Natural killer cell (primary cell): ENCODE measurements around the gene NOS1. TPM values are rescaled to one million over a fixed set of nuclear protein-coding genes. Genes with fewer than 3 reads are reported as not detected.

Experiments
- ATAC-seq, 3 donors: fragments of 150-1000 bp in 2 of 3; fragments of 200-7000 bp in 1 of 3; cut with Tn5 transposase; 1 replicate in 1 of 3; 2 replicates in 2 of 3; pipeline ENCODE4 v1.10.0; 2021; ENCODE audit warnings: mild to moderate bottlenecking in 2 of 3, moderate library complexity in 2 of 3
- DNase-seq, 2 donors: peaks; one replicate each; pipeline versions ENCODE4 v3.0.0 to v3.0.0-alpha.2; 2013 to 2021; ENCODE audit warnings: mixed read lengths in 1 of 2
- H3K27ac ChIP-seq: one replicate; pipeline ENCODE4 v1.5.1; 2013; ENCODE audit warnings: mild to moderate bottlenecking, low read length
- H3K27me3 ChIP-seq: one replicate; pipeline ENCODE4 v1.6.1; 2013; ENCODE audit warnings: low read length; ENCODE audit not compliant: control insufficient read depth, insufficient read depth
- H3K36me3 ChIP-seq: one replicate; pipeline ENCODE4 v1.6.1; 2013; ENCODE audit warnings: low read length; ENCODE audit not compliant: control insufficient read depth, insufficient read depth
- H3K4me1 ChIP-seq: one replicate; pipeline ENCODE4 v1.6.1; 2013; ENCODE audit warnings: low read length; ENCODE audit not compliant: control insufficient read depth, insufficient read depth
- H3K4me3 ChIP-seq: one replicate; pipeline ENCODE4 v1.5.1; 2013; ENCODE audit warnings: low read length
- H3K9me3 ChIP-seq: one replicate; pipeline ENCODE4 v1.6.1; 2013; ENCODE audit warnings: low read length; ENCODE audit not compliant: control insufficient read depth, insufficient read depth
- H3K27ac Mint-ChIP-seq, 2 donors: one replicate each; pipeline ENCODE4 v1.8.0; 2022; ENCODE audit warnings: mild to moderate bottlenecking in 2 of 2, mixed read lengths in 2 of 2, moderate library complexity in 1 of 2
- H3K27me3 Mint-ChIP-seq, 2 donors: one replicate each; pipeline ENCODE4 v1.8.0; 2022; ENCODE audit warnings: low read depth in 2 of 2, mixed read lengths in 2 of 2
- H3K36me3 Mint-ChIP-seq: one replicate; pipeline ENCODE4 v1.8.0; 2022; ENCODE audit warnings: mixed read lengths
- H3K4me1 Mint-ChIP-seq, 2 donors: one replicate each; pipeline ENCODE4 v1.8.0; 2022; ENCODE audit warnings: mixed read lengths in 2 of 2
- H3K4me3 Mint-ChIP-seq: one replicate; pipeline ENCODE4 v1.8.0; 2022; ENCODE audit warnings: mild to moderate bottlenecking, moderate library complexity, mixed read lengths
- H3K9me3 Mint-ChIP-seq, 2 donors: one replicate each; pipeline ENCODE4 v1.8.0; 2022; ENCODE audit warnings: mixed read lengths in 2 of 2
- CTCF ChIP-seq: fragments of 200-600 bp; IDR thresholded peaks from one replicate; pipeline ENCODE4 v1.8.0; 2022; ENCODE audit warnings: antibody characterized with exemption
- WGBS: methylation state at CpG from one replicate; pipeline ENCODE4 v1.1.7; 2013; ENCODE audit warnings: missing lambda C conversion rate; ENCODE audit not compliant: insufficient coverage; 5-methylcytosine and 5-hydroxymethylcytosine counted together
- intact Hi-C: fragments of 100-400 bp; cut with micrococcal nuclease; formaldehyde crosslinking; loops from one replicate; pipeline ENCODE4 v1.14.2; 2022
- total RNA-seq, 4 donors: library from RNA; stranded (reverse); fragments of 120-200 nt in 1 of 4; gene quantifications; one replicate each; pipeline versions ENCODE4 v1.2.3 to v1.2.4, GENCODE V29; 2013 to 2022

Gene NOS1
- total RNA-seq, 3 donors from 2014 or later (not counting 1 experiment from before 2014, with no cell fraction given) = not detected

- H3K36me3 ChIP-seq = no peaks in the 10 kb centered on the region
- no peaks in the 10 kb centered on the region for H3K9me3 ChIP-seq
- WGBS = 92% methylated on average over 7 of the region's 7 CpGs
- Mint-ChIP-seq H3K27ac (no peak overlapping the region), H3K27me3 (peaks cover 12 to 25% of the 10 kb centered on the region in 2 donors), H3K36me3 (no peaks in the 10 kb centered on the region), H3K4me3 (no peak overlapping the region), H3K9me3 (peaks cover 0 to 2% of the 10 kb centered on the region in 2 donors), H3K4me1 (no peaks in the 10 kb centered on the region)
- H3K4me3 ChIP-seq = no peak overlapping the region
- intact Hi-C loops = no loop called here
- H3K27me3 ChIP-seq = no peaks in the 10 kb centered on the region
- no peaks in the 10 kb centered on the region for H3K4me1 ChIP-seq
- no peak for TF ChIP-seq CTCF
- ATAC-seq (no peak), DNase-seq (no peak)
- H3K27ac ChIP-seq = no peak overlapping the region
Observed at GRCh38 chr12:117298191-117298590, 63.2 kb downstream of the NOS1 start.

GRCh38 chr12:117294189-117294603 is 67.2 kb downstream of the NOS1 start:
- no peaks in the 10 kb centered on the region for H3K36me3 Mint-ChIP-seq
- no peaks in the 10 kb centered on the region for H3K4me1 ChIP-seq
- H3K4me1 Mint-ChIP-seq = no peaks in the 10 kb centered on the region
- no peak for TF ChIP-seq CTCF
- no peak overlapping the region for H3K4me3 Mint-ChIP-seq
- peaks cover 0 to 2% of the 10 kb centered on the region in 2 donors for H3K9me3 Mint-ChIP-seq
- no peaks in the 10 kb centered on the region for H3K36me3 ChIP-seq
- H3K27me3 ChIP-seq = no peaks in the 10 kb centered on the region
- no peak overlapping the region for H3K27ac ChIP-seq
- H3K9me3 ChIP-seq = no peaks in the 10 kb centered on the region
- 14% methylated on average over 14 of the region's 14 CpGs for WGBS
- peaks cover 17 to 53% of the 10 kb centered on the region in 2 donors for H3K27me3 Mint-ChIP-seq
- DNase-seq (no peak), ATAC-seq (no peak)
- no peak overlapping the region for H3K27ac Mint-ChIP-seq
- intact Hi-C loops = no loop called here
- no peak overlapping the region for H3K4me3 ChIP-seq

- DNase-seq (no peak), ATAC-seq (no peak)
- intact Hi-C loops = no loop called here
- H3K4me1 ChIP-seq = no peaks in the 10 kb centered on the region
- 30% methylated on average over 1 of the region's 1 CpG for WGBS
- H3K36me3 Mint-ChIP-seq = no peaks in the 10 kb centered on the region
- H3K9me3 Mint-ChIP-seq = peaks cover 0 to 2% of the 10 kb centered on the region in 2 donors
- no peak overlapping the region for H3K27ac ChIP-seq
- H3K4me3 Mint-ChIP-seq = no peak overlapping the region
- TF ChIP-seq CTCF = no peak
- H3K36me3 ChIP-seq = no peaks in the 10 kb centered on the region
- H3K9me3 ChIP-seq = no peaks in the 10 kb centered on the region
- no peaks in the 10 kb centered on the region for H3K4me1 Mint-ChIP-seq
- no peak overlapping the region for H3K27ac Mint-ChIP-seq
- H3K27me3 ChIP-seq = no peaks in the 10 kb centered on the region
- H3K4me3 ChIP-seq = no peak overlapping the region
- peaks cover 17 to 53% of the 10 kb centered on the region in 2 donors for H3K27me3 Mint-ChIP-seq
Observed at GRCh38 chr12:117293510-117293909, 67.9 kb downstream of the NOS1 start.

GRCh38 chr12:117292688-117293087 is 68.7 kb downstream of the NOS1 start:
- no peak for DNase-seq
- Mint-ChIP-seq H3K4me3 (no peak overlapping the region), H3K27ac (no peak overlapping the region), H3K36me3 (no peaks in the 10 kb centered on the region), H3K27me3 (peaks cover 15 to 53% of the 10 kb centered on the region in 2 donors), H3K9me3 (peaks cover 0 to 2% of the 10 kb centered on the region in 2 donors), H3K4me1 (no peaks in the 10 kb centered on the region)
- no peak for ATAC-seq
- no peaks in the 10 kb centered on the region for H3K36me3 ChIP-seq
- no peak for TF ChIP-seq CTCF
- 88% methylated on average over 3 of the region's 3 CpGs for WGBS
- H3K4me3 ChIP-seq = no peak overlapping the region
- no peaks in the 10 kb centered on the region for H3K27me3 ChIP-seq
- no peaks in the 10 kb centered on the region for H3K9me3 ChIP-seq
- intact Hi-C loops = no loop called here
- H3K4me1 ChIP-seq = no peaks in the 10 kb centered on the region
- H3K27ac ChIP-seq = no peak overlapping the region
